Measurements from ENCODE around the gene TSHZ1. TPM values are rescaled to one million over a fixed set of nuclear protein-coding genes. Genes with fewer than 3 reads are reported as not detected.

Gene TSHZ1
- total and polyA plus RNA-seq, 4 donors = 4.2 to 6.6 (median 5.6) TPM

DNA sequence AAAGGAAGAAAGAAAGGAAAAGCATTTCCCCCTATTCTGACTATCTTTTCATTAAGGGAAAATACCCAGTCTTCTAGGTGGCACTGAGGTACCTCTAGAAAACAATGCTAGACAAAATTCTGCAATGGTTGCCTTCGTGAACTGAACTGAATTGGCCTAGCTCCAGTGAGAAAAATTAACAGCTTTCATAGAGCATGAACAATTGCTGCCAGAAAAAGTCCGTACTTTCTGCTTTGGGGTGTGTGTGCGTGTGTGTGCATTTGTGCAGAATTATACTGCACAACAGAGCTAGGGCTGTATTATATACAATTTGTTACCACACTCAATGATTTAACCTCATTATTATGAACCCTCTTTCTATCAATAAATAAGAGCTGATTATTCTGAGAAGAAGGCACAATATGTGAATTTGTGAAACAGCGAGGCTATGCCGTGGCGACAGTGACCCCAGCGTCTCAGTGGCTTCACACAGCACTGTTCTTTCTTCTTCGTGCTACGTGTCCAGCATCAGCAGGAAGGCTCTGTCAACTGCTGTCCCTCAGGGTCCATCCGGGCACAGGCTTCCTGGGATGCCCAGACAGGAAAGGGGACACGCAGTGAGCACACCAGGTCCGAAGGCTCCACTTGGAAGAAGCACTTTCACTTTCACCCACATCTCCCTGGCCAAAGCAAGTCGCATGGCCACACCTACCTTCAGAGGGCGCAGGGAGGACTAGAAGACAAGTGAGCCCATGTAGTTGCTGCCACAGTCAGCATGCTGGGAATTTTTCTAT lies 49.2 kb upstream of the TSHZ1 start:
- H3K27ac ChIP-seq (ENCODE audit: low read depth in 1 of 2, low read length in 2 of 2) = no peak overlapping the region
- no peak for DNase-seq (ENCODE audit: low spot score)
- 52% methylated on average over 14 of the region's 14 CpGs for WGBS
- H3K4me1 ChIP-seq (ENCODE audit: control insufficient read depth in 4 of 4, insufficient read depth in 4 of 4, low read length in 3 of 4) = peaks cover 0 to 5% (median 0%) of the 10 kb centered on the region in 4 donors
- H3K4me3 ChIP-seq (ENCODE audit: low read depth in 1 of 3, low read length in 3 of 3) = peak overlapping the region in 2 of 3 donors; percentile 35 to 65
- H3K27me3 ChIP-seq (ENCODE audit: control insufficient read depth in 4 of 4, insufficient read depth in 4 of 4, low read length in 3 of 4) = no peaks in the 10 kb centered on the region
- no peaks in the 10 kb centered on the region for H3K9me3 ChIP-seq (ENCODE audit: control insufficient read depth in 4 of 4, low read length in 3 of 4)
- TF ChIP-seq NR2F2 (IDR thresholded peaks at IDR 0.05) = no peak
- TF ChIP-seq FOXA1 (IDR thresholded peaks at IDR 0.05) = no peak
- TF ChIP-seq RAD21 (IDR thresholded peaks at IDR 0.05) = peak; percentile 25 to 48
- TF ChIP-seq RXRA (IDR thresholded peaks at IDR 0.05) = no peak
- H3K36me3 ChIP-seq (ENCODE audit: control insufficient read depth in 4 of 4, insufficient read depth in 3 of 4, low read depth in 1 of 4, low read length in 3 of 4) = no peaks in the 10 kb centered on the region
- H3K9ac ChIP-seq (ENCODE audit: low read depth in 1 of 2, low read length in 2 of 2) = no peak overlapping the region

DNA sequence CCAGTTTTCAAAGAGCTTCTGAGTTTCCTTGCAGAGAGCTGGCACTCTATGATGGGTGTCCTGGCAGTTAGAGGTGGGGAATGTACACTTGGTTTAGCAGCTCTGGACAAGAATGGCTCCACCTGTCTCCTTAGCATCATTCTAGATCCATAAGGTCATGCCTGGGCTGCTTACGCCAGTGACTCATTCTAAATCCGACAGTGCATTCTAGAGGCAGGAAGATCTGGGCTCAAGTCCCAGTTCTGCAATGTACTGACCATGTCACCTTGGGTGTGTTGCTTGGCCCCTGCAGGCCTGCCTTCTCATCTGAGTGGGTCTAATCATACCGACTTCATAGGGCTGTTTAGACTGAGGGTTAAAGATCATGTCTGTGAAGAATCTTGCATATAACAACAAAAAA lies 48.1 kb upstream of the TSHZ1 start:
- no peak overlapping the region for H3K27ac ChIP-seq (ENCODE audit: low read depth in 1 of 2, low read length in 2 of 2)
- TF ChIP-seq YY1 (IDR thresholded peaks at IDR 0.05) (no peak), JUND (IDR thresholded peaks at IDR 0.05) (no peak), TAF1 (conservative IDR thresholded peaks at IDR 0.05) (no peak), EGR1 (IDR thresholded peaks at IDR 0.05; ENCODE audit: low read depth in 2 of 2) (no peak), HNF4A (conservative IDR thresholded peaks at IDR 0.05) (no peak), FOXA2 (IDR thresholded peaks at IDR 0.05) (no peak), GABPA (IDR thresholded peaks at IDR 0.05 in 1 of 2, conservative IDR thresholded peaks at IDR 0.05 in 1 of 2) (no peak), FOXA1 (IDR thresholded peaks at IDR 0.05) (no peak), NR2F2 (IDR thresholded peaks at IDR 0.05) (no peak)
- TF ChIP-seq, protein P1, sequence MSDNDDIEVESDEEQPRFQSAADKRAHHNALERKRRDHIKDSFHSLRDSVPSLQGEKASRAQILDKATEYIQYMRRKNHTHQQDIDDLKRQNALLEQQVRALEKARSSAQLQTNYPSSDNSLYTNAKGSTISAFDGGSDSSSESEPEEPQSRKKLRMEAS (IDR thresholded peaks at IDR 0.05) = no peak
- TF ChIP-seq, protein P2, sequence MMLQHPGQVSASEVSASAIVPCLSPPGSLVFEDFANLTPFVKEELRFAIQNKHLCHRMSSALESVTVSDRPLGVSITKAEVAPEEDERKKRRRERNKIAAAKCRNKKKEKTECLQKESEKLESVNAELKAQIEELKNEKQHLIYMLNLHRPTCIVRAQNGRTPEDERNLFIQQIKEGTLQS (IDR thresholded peaks at IDR 0.05) = no peak
- TF ChIP-seq, protein P3, sequence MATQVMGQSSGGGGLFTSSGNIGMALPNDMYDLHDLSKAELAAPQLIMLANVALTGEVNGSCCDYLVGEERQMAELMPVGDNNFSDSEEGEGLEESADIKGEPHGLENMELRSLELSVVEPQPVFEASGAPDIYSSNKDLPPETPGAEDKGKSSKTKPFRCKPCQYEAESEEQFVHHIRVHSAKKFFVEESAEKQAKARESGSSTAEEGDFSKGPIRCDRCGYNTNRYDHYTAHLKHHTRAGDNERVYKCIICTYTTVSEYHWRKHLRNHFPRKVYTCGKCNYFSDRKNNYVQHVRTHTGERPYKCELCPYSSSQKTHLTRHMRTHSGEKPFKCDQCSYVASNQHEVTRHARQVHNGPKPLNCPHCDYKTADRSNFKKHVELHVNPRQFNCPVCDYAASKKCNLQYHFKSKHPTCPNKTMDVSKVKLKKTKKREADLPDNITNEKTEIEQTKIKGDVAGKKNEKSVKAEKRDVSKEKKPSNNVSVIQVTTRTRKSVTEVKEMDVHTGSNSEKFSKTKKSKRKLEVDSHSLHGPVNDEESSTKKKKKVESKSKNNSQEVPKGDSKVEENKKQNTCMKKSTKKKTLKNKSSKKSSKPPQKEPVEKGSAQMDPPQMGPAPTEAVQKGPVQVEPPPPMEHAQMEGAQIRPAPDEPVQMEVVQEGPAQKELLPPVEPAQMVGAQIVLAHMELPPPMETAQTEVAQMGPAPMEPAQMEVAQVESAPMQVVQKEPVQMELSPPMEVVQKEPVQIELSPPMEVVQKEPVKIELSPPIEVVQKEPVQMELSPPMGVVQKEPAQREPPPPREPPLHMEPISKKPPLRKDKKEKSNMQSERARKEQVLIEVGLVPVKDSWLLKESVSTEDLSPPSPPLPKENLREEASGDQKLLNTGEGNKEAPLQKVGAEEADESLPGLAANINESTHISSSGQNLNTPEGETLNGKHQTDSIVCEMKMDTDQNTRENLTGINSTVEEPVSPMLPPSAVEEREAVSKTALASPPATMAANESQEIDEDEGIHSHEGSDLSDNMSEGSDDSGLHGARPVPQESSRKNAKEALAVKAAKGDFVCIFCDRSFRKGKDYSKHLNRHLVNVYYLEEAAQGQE (IDR thresholded peaks at IDR 0.05) = no peak
- no peak overlapping the region for H3K4me3 ChIP-seq (ENCODE audit: low read depth in 1 of 3, low read length in 3 of 3)
- H3K36me3 ChIP-seq (ENCODE audit: control insufficient read depth in 4 of 4, insufficient read depth in 3 of 4, low read depth in 1 of 4, low read length in 3 of 4) = no peaks in the 10 kb centered on the region
- peaks cover 0 to 5% (median 0%) of the 10 kb centered on the region in 4 donors for H3K4me1 ChIP-seq (ENCODE audit: control insufficient read depth in 4 of 4, insufficient read depth in 4 of 4, low read length in 3 of 4)
- no peaks in the 10 kb centered on the region for H3K9me3 ChIP-seq (ENCODE audit: control insufficient read depth in 4 of 4, low read length in 3 of 4)
- no peak overlapping the region for H3K9ac ChIP-seq (ENCODE audit: low read depth in 1 of 2, low read length in 2 of 2)
- no peak for DNase-seq (ENCODE audit: low spot score)
- H3K27me3 ChIP-seq (ENCODE audit: control insufficient read depth in 4 of 4, insufficient read depth in 4 of 4, low read length in 3 of 4) = no peaks in the 10 kb centered on the region
- WGBS = 89% methylated on average over 3 of the region's 3 CpGs

DNA sequence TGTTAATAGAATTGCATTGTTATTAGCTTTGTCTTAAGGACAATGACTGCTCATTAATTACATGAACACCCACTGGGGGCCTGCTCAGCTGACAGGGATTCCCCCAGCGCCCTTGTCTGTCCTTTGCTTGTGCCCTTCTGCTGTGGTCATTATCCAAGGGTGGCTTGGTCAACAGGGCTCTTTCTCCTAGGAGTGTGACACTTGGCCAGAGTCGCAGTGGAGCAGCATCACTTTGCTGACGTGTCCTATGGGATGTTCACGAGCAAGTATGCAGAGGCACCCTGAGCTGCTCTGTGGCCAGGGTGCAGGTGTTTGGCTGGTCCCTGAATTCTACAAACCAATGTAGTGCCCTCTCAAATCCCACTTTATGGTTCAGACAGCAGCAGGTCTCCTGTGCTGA lies 47.6 kb upstream of the TSHZ1 start:
- no peaks in the 10 kb centered on the region for H3K9me3 ChIP-seq (ENCODE audit: control insufficient read depth in 4 of 4, low read length in 3 of 4)
- no peaks in the 10 kb centered on the region for H3K36me3 ChIP-seq (ENCODE audit: control insufficient read depth in 4 of 4, insufficient read depth in 3 of 4, low read depth in 1 of 4, low read length in 3 of 4)
- H3K4me1 ChIP-seq (ENCODE audit: control insufficient read depth in 4 of 4, insufficient read depth in 4 of 4, low read length in 3 of 4) = peaks cover 0 to 5% (median 0%) of the 10 kb centered on the region in 4 donors
- no peak overlapping the region for H3K9ac ChIP-seq (ENCODE audit: low read depth in 1 of 2, low read length in 2 of 2)
- no peaks in the 10 kb centered on the region for H3K27me3 ChIP-seq (ENCODE audit: control insufficient read depth in 4 of 4, insufficient read depth in 4 of 4, low read length in 3 of 4)
- no peak overlapping the region for H3K27ac ChIP-seq (ENCODE audit: low read depth in 1 of 2, low read length in 2 of 2)
- no peak for DNase-seq (ENCODE audit: low spot score)
- H3K4me3 ChIP-seq (ENCODE audit: low read depth in 1 of 3, low read length in 3 of 3) = no peak overlapping the region
- WGBS = 85% methylated on average over 4 of the region's 4 CpGs
- no peak for TF ChIP-seq NR2F2 (IDR thresholded peaks at IDR 0.05)
- TF ChIP-seq, protein P4, sequence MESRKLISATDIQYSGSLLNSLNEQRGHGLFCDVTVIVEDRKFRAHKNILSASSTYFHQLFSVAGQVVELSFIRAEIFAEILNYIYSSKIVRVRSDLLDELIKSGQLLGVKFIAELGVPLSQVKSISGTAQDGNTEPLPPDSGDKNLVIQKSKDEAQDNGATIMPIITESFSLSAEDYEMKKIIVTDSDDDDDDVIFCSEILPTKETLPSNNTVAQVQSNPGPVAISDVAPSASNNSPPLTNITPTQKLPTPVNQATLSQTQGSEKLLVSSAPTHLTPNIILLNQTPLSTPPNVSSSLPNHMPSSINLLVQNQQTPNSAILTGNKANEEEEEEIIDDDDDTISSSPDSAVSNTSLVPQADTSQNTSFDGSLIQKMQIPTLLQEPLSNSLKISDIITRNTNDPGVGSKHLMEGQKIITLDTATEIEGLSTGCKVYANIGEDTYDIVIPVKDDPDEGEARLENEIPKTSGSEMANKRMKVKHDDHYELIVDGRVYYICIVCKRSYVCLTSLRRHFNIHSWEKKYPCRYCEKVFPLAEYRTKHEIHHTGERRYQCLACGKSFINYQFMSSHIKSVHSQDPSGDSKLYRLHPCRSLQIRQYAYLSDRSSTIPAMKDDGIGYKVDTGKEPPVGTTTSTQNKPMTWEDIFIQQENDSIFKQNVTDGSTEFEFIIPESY (IDR thresholded peaks at IDR 0.05) = no peak
- no peak for TF ChIP-seq JUND (IDR thresholded peaks at IDR 0.05)
- no peak for TF ChIP-seq YY1 (IDR thresholded peaks at IDR 0.05)
- no peak for TF ChIP-seq FOXA1 (IDR thresholded peaks at IDR 0.05)
- TF ChIP-seq GABPA (IDR thresholded peaks at IDR 0.05 in 1 of 2, conservative IDR thresholded peaks at IDR 0.05 in 1 of 2) = no peak
- no peak for TF ChIP-seq HNF4G (IDR thresholded peaks at IDR 0.05)
- TF ChIP-seq RAD21 (IDR thresholded peaks at IDR 0.05) = no peak
- no peak for TF ChIP-seq HNF4A (conservative IDR thresholded peaks at IDR 0.05)
- TF ChIP-seq, protein P2 (IDR thresholded peaks at IDR 0.05) = no peak
- TF ChIP-seq EGR1 (IDR thresholded peaks at IDR 0.05; ENCODE audit: low read depth in 2 of 2) = no peak
- no peak for TF ChIP-seq RXRA (IDR thresholded peaks at IDR 0.05)
- TF ChIP-seq SP1 (IDR thresholded peaks at IDR 0.05) = no peak
- TF ChIP-seq, protein P5, sequence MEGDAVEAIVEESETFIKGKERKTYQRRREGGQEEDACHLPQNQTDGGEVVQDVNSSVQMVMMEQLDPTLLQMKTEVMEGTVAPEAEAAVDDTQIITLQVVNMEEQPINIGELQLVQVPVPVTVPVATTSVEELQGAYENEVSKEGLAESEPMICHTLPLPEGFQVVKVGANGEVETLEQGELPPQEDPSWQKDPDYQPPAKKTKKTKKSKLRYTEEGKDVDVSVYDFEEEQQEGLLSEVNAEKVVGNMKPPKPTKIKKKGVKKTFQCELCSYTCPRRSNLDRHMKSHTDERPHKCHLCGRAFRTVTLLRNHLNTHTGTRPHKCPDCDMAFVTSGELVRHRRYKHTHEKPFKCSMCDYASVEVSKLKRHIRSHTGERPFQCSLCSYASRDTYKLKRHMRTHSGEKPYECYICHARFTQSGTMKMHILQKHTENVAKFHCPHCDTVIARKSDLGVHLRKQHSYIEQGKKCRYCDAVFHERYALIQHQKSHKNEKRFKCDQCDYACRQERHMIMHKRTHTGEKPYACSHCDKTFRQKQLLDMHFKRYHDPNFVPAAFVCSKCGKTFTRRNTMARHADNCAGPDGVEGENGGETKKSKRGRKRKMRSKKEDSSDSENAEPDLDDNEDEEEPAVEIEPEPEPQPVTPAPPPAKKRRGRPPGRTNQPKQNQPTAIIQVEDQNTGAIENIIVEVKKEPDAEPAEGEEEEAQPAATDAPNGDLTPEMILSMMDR (IDR thresholded peaks at IDR 0.05; ENCODE audit: low read depth, low read length, missing input control) = no peak
